Osteoblast (primary cell): Measurements from ENCODE around the gene ADK. TPM values are rescaled to one million over a fixed set of nuclear protein-coding genes. Genes with fewer than 3 reads are reported as not detected.
"Not testable (repeated sequence)": the region's sequence is repeated elsewhere in the genome, so short reads cannot be mapped to it uniquely, and the experiment has no call there.

Experiments
- DNase-seq: peaks from one replicate; pipeline ENCODE4 v3.0.0; 2011; ENCODE audit warnings: low spot score, mixed read lengths; ENCODE audit not compliant: insufficient read length; ENCODE audit errors: missing footprints
- H2AFZ ChIP-seq: 2 replicates; pipeline ENCODE4 v1.6.0; 2011; ENCODE audit warnings: mild to moderate bottlenecking, low read length
- H3K27ac ChIP-seq: 2 replicates; pipeline ENCODE4 v1.5.1; 2011; ENCODE audit warnings: mild to moderate bottlenecking, low read depth, low read length, moderate library complexity
- H3K27me3 ChIP-seq: 2 replicates; pipeline ENCODE4 v1.6.0; 2012; ENCODE audit warnings: mild to moderate bottlenecking, control low read depth, inconsistent platforms, low read length, moderate library complexity; ENCODE audit not compliant: insufficient read depth
- H3K36me3 ChIP-seq: 2 replicates; pipeline ENCODE4 v1.5.1; 2011; ENCODE audit warnings: mild to moderate bottlenecking, low read length, control low read depth, moderate library complexity; ENCODE audit not compliant: insufficient read depth
- H3K4me1 ChIP-seq: 2 replicates; pipeline ENCODE4 v1.5.1; 2011; ENCODE audit warnings: mild to moderate bottlenecking, low read length, control low read depth, moderate library complexity; ENCODE audit not compliant: insufficient read depth
- H3K4me2 ChIP-seq: 2 replicates; pipeline ENCODE4 v1.6.0; 2011; ENCODE audit warnings: mild to moderate bottlenecking, low read length; ENCODE audit not compliant: insufficient read depth
- H3K4me3 ChIP-seq: fragments of 200-600 bp; sonication (generic); 3 replicates; pipeline ENCODE4 v1.5.1; 2012; ENCODE audit warnings: mild to moderate bottlenecking, low read length, inconsistent platforms; ENCODE audit not compliant: insufficient read depth
- H3K79me2 ChIP-seq: 2 replicates; pipeline ENCODE4 v1.6.0; 2012; ENCODE audit warnings: mild to moderate bottlenecking, low read length, control low read depth, inconsistent platforms; ENCODE audit not compliant: insufficient read depth
- H3K9me3 ChIP-seq: 2 replicates; pipeline ENCODE4 v1.5.1; 2011; ENCODE audit warnings: low read depth, low read length, control low read depth
- H4K20me1 ChIP-seq: 2 replicates; pipeline ENCODE4 v1.6.0; 2012; ENCODE audit warnings: mild to moderate bottlenecking, low read length, control low read depth; ENCODE audit not compliant: insufficient read depth
- total RNA-seq: library from RNA; depleted of rRNA; stranded (reverse); fragments of >200 nt; gene quantifications from 2 replicates; pipeline ENCODE4 v1.2.3, GENCODE V29; 2012
- TF ChIP-seq, protein P1 (sequence below): IDR thresholded peaks from 2 replicates; pipeline ENCODE4 v1.5.1; 2011; ENCODE audit warnings: mild to moderate bottlenecking, low read depth, low read length, moderate library complexity; ENCODE audit errors: extremely low read depth

The ADK gene
- total RNA-seq, 1 donor, result 34.0 TPM

GRCh38 chr10:74557098-74557497 is 406.1 kb downstream of the ADK start:
- Histone ChIP-seq H3K79me2 (no peaks in the 10 kb centered on the region), H3K36me3 (no peaks in the 10 kb centered on the region), H2AFZ (no peak overlapping the region), H3K4me1 (no peaks in the 10 kb centered on the region), H3K27ac (no peak overlapping the region), H3K4me3 (no peak overlapping the region), H3K9me3 (no peaks in the 10 kb centered on the region), H3K27me3 (no peaks in the 10 kb centered on the region), H4K20me1 (no peaks in the 10 kb centered on the region), H3K4me2 (no peak overlapping the region)
- TF ChIP-seq, protein P1, sequence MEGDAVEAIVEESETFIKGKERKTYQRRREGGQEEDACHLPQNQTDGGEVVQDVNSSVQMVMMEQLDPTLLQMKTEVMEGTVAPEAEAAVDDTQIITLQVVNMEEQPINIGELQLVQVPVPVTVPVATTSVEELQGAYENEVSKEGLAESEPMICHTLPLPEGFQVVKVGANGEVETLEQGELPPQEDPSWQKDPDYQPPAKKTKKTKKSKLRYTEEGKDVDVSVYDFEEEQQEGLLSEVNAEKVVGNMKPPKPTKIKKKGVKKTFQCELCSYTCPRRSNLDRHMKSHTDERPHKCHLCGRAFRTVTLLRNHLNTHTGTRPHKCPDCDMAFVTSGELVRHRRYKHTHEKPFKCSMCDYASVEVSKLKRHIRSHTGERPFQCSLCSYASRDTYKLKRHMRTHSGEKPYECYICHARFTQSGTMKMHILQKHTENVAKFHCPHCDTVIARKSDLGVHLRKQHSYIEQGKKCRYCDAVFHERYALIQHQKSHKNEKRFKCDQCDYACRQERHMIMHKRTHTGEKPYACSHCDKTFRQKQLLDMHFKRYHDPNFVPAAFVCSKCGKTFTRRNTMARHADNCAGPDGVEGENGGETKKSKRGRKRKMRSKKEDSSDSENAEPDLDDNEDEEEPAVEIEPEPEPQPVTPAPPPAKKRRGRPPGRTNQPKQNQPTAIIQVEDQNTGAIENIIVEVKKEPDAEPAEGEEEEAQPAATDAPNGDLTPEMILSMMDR, result no peak
- no peak for DNase-seq

- TF ChIP-seq, protein P1, result no peak
- no peaks in the 10 kb centered on the region for H3K79me2 ChIP-seq
- no peaks in the 10 kb centered on the region for H3K9me3 ChIP-seq
- no peak for DNase-seq
- H3K4me1 ChIP-seq, result no peaks in the 10 kb centered on the region
- H3K27ac ChIP-seq, result no peak overlapping the region
- H3K27me3 ChIP-seq, result no peaks in the 10 kb centered on the region
- H3K36me3 ChIP-seq, result no peaks in the 10 kb centered on the region
- no peaks in the 10 kb centered on the region for H4K20me1 ChIP-seq
- H3K4me2 ChIP-seq, result no peak overlapping the region
- no peak overlapping the region for H2AFZ ChIP-seq
- H3K4me3 ChIP-seq, result no peak overlapping the region
These were observed 407.4 kb downstream of the ADK start for GRCh38 chr10:74558403-74558802.

DNA sequence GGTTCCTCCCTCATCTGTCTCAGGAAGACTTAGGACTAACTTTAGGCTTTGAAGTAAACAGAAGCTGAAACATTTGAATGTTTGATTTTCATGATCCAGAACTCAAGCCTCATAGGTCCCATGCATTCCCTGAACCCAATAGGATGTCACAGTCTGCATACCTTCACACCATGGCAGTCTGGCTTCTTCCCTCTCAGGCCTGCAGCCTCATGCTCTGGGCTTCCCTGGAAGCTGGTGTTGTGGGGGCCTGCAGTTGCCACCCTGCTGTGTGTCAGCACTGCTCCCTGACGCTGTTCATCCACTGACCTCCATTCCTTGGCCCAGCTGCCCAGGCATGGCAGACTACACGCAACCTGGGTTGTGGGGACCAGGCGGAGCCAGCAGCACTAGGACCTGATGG is 407.9 kb downstream of the ADK start:
- DNase-seq, result no peak
- H3K9me3 ChIP-seq, result no peaks in the 10 kb centered on the region
- no peaks in the 10 kb centered on the region for H3K36me3 ChIP-seq
- no peaks in the 10 kb centered on the region for H3K4me1 ChIP-seq
- H4K20me1 ChIP-seq, result no peaks in the 10 kb centered on the region
- no peak overlapping the region for H3K4me3 ChIP-seq
- no peak overlapping the region for H3K27ac ChIP-seq
- TF ChIP-seq, protein P1, result no peak
- no peak overlapping the region for H3K4me2 ChIP-seq
- H3K79me2 ChIP-seq, result no peaks in the 10 kb centered on the region
- H3K27me3 ChIP-seq, result no peaks in the 10 kb centered on the region
- no peak overlapping the region for H2AFZ ChIP-seq

GRCh38 chr10:74568896-74569295 is 417.9 kb downstream of the ADK start:
- not testable (repeated sequence) for H4K20me1 ChIP-seq, H3K36me3 ChIP-seq, H3K27ac ChIP-seq, H2AFZ ChIP-seq, H3K9me3 ChIP-seq, H3K4me1 ChIP-seq, H3K27me3 ChIP-seq, DNase-seq, H3K79me2 ChIP-seq, H3K4me2 ChIP-seq, H3K4me3 ChIP-seq

GRCh38 chr10:74573497-74573896 is 422.5 kb downstream of the ADK start:
- not testable (repeated sequence) for H3K4me2 ChIP-seq, H3K4me3 ChIP-seq, H2AFZ ChIP-seq, H3K4me1 ChIP-seq, H3K9me3 ChIP-seq, H3K79me2 ChIP-seq, H3K27me3 ChIP-seq, H4K20me1 ChIP-seq, DNase-seq, H3K27ac ChIP-seq, H3K36me3 ChIP-seq
